ENCODE data around the gene ACSS3. TPM values are rescaled to one million over a fixed set of nuclear protein-coding genes. Genes with fewer than 3 reads are reported as not detected.

Gene ACSS3
- total RNA-seq, 4 donors from 2014 or later: 5.8 to 12.1 (median 6.9) TPM

- H3K27me3 ChIP-seq: no peaks in the 10 kb centered on the region
- H3K36me3 ChIP-seq: no peaks in the 10 kb centered on the region
- intact Hi-C loops (cut with DNase I): no loop called here
- no peaks in the 10 kb centered on the region for H3K9me3 ChIP-seq
- DNase-seq (ENCODE audit: extremely low spot score): no peak
- 87% methylated on average over 2 of the region's 2 CpGs for WGBS
- no peak overlapping the region for H3K4me3 ChIP-seq
- H3K4me1 ChIP-seq: peaks cover 0 to 15% (median 2%) of the 10 kb centered on the region in 4 donors
- H3K27ac ChIP-seq (replicated peaks in 1 of 4): no peak overlapping the region
- TF ChIP-seq POLR2AphosphoS5 (IDR thresholded peaks at IDR 0.05): no peak
- TF ChIP-seq POLR2A (IDR thresholded peaks at IDR 0.05; ENCODE audit: low read depth): no peak
Measured at GRCh38 chr12:81085832-81086231, 8.0 kb downstream of the ACSS3 start.

- no peak for TF ChIP-seq POLR2AphosphoS5 (IDR thresholded peaks at IDR 0.05)
- no peak for TF ChIP-seq POLR2A (IDR thresholded peaks at IDR 0.05; ENCODE audit: low read depth)
- TF ChIP-seq, protein P1, sequence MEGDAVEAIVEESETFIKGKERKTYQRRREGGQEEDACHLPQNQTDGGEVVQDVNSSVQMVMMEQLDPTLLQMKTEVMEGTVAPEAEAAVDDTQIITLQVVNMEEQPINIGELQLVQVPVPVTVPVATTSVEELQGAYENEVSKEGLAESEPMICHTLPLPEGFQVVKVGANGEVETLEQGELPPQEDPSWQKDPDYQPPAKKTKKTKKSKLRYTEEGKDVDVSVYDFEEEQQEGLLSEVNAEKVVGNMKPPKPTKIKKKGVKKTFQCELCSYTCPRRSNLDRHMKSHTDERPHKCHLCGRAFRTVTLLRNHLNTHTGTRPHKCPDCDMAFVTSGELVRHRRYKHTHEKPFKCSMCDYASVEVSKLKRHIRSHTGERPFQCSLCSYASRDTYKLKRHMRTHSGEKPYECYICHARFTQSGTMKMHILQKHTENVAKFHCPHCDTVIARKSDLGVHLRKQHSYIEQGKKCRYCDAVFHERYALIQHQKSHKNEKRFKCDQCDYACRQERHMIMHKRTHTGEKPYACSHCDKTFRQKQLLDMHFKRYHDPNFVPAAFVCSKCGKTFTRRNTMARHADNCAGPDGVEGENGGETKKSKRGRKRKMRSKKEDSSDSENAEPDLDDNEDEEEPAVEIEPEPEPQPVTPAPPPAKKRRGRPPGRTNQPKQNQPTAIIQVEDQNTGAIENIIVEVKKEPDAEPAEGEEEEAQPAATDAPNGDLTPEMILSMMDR (IDR thresholded peaks at IDR 0.05): no peak
- no peak for TF ChIP-seq EP300 (IDR thresholded peaks at IDR 0.05)
- Histone ChIP-seq H3K27ac (replicated peaks in 1 of 4) (no peak overlapping the region), H3K27me3 (no peaks in the 10 kb centered on the region), H3K36me3 (no peaks in the 10 kb centered on the region), H3K9me3 (no peaks in the 10 kb centered on the region), H3K4me1 (peaks cover 0 to 15% (median 0%) of the 10 kb centered on the region in 4 donors), H3K4me3 (no peak overlapping the region)
- DNase-seq (ENCODE audit: extremely low spot score): no peak
- WGBS: 72% methylated on average over 4 of the region's 4 CpGs
- intact Hi-C loops (cut with DNase I): no loop called here
Measured at GRCh38 chr12:81086342-81086741, 8.5 kb downstream of the ACSS3 start.

- Histone ChIP-seq H3K4me3 (no peak overlapping the region), H3K27me3 (no peaks in the 10 kb centered on the region), H3K27ac (replicated peaks in 1 of 4) (no peak overlapping the region), H3K9me3 (no peaks in the 10 kb centered on the region), H3K36me3 (no peaks in the 10 kb centered on the region), H3K4me1 (peaks cover 0 to 15% (median 0%) of the 10 kb centered on the region in 4 donors)
- 93% methylated on average over 4 of the region's 4 CpGs for WGBS
- no peak for TF ChIP-seq POLR2AphosphoS5 (IDR thresholded peaks at IDR 0.05)
- TF ChIP-seq EP300 (IDR thresholded peaks at IDR 0.05): no peak
- no peak for TF ChIP-seq POLR2A (IDR thresholded peaks at IDR 0.05; ENCODE audit: low read depth)
- TF ChIP-seq, protein P1 (IDR thresholded peaks at IDR 0.05): no peak
- intact Hi-C loops (cut with DNase I): no loop called here
- no peak for DNase-seq (ENCODE audit: extremely low spot score)
Measured at GRCh38 chr12:81088221-81088620, 10.3 kb downstream of the ACSS3 start.

DNA sequence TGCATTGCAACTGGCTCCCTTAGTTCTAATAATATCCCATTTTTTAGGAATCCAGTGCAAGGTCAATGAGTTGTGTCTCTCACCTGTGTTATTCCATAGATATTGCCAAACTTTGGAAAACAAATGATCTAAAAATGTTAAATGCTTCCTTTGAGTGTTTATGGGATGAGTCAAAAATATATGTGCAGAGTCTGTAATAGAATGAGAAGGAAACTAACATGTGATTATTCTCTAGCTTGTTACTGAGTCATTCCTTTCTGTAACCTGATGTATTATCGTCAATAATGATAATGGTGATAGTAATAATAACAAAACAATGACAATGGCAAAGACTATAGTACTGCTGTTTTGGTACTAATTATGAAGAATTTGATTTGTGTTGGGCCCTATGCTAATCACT lies 11.5 kb downstream of the ACSS3 start:
- Histone ChIP-seq H3K36me3 (no peaks in the 10 kb centered on the region), H3K9me3 (no peaks in the 10 kb centered on the region), H3K27me3 (no peaks in the 10 kb centered on the region), H3K4me3 (no peak overlapping the region), H3K27ac (replicated peaks in 1 of 4) (no peak overlapping the region), H3K4me1 (peaks cover 0 to 13% (median 0%) of the 10 kb centered on the region in 4 donors)
- WGBS: 79% methylated on average over 1 of the region's 1 CpG
- intact Hi-C loops (cut with DNase I): no loop called here
- DNase-seq (ENCODE audit: extremely low spot score): no peak
- TF ChIP-seq EP300 (IDR thresholded peaks at IDR 0.05) (no peak), POLR2A (IDR thresholded peaks at IDR 0.05; ENCODE audit: low read depth) (no peak), POLR2AphosphoS5 (IDR thresholded peaks at IDR 0.05) (no peak)
- TF ChIP-seq, protein P1 (IDR thresholded peaks at IDR 0.05): no peak

DNA sequence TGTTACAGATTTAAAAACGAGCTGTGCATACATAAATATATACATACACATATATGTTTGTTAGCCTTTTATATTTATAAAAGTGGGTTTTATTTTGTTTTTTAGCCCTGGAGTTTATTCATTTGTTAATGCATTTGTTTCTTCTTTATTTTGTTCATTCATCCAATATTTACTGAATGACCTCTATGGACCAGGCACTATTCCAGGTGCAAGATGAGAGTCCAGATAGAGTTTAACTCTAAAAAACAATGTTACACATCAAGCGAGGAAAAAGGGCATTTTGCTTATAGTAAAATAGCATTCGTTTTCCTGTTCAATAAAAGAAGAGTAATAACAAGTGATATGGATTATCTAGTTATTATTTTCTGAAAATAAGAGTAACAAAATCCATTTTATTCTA lies 14.2 kb downstream of the ACSS3 start:
- 81% methylated on average over 3 of the region's 3 CpGs for WGBS
- TF ChIP-seq EP300 (IDR thresholded peaks at IDR 0.05) (no peak), POLR2AphosphoS5 (IDR thresholded peaks at IDR 0.05) (no peak), POLR2A (IDR thresholded peaks at IDR 0.05; ENCODE audit: low read depth) (no peak)
- TF ChIP-seq, protein P1 (IDR thresholded peaks at IDR 0.05): no peak
- H3K27me3 ChIP-seq: no peaks in the 10 kb centered on the region

More for the DNA sequence above, 14.2 kb downstream of the ACSS3 start:
- DNase-seq (ENCODE audit: extremely low spot score): no peak
- no peak overlapping the region for H3K27ac ChIP-seq (replicated peaks in 1 of 4)
- no peaks in the 10 kb centered on the region for H3K9me3 ChIP-seq
- intact Hi-C loops (cut with DNase I): no loop called here
- no peaks in the 10 kb centered on the region for H3K36me3 ChIP-seq
- no peak overlapping the region for H3K4me3 ChIP-seq
- no peaks in the 10 kb centered on the region for H3K4me1 ChIP-seq
